ENCODE data around the gene TRAF2.

GRCh38 chr9:136910901-136911245, 24.6 kb downstream of the TRAF2 start:
- TF ChIP-seq, protein P1, sequence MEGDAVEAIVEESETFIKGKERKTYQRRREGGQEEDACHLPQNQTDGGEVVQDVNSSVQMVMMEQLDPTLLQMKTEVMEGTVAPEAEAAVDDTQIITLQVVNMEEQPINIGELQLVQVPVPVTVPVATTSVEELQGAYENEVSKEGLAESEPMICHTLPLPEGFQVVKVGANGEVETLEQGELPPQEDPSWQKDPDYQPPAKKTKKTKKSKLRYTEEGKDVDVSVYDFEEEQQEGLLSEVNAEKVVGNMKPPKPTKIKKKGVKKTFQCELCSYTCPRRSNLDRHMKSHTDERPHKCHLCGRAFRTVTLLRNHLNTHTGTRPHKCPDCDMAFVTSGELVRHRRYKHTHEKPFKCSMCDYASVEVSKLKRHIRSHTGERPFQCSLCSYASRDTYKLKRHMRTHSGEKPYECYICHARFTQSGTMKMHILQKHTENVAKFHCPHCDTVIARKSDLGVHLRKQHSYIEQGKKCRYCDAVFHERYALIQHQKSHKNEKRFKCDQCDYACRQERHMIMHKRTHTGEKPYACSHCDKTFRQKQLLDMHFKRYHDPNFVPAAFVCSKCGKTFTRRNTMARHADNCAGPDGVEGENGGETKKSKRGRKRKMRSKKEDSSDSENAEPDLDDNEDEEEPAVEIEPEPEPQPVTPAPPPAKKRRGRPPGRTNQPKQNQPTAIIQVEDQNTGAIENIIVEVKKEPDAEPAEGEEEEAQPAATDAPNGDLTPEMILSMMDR (IDR thresholded peaks at IDR 0.05; ENCODE audit: low read depth, low read length, missing input control) = no peak
- TF ChIP-seq RAD21 (IDR thresholded peaks at IDR 0.05) (no peak), REST (IDR thresholded peaks at IDR 0.05) (no peak), TAF1 (conservative IDR thresholded peaks at IDR 0.05) (no peak), JUND (IDR thresholded peaks at IDR 0.05) (no peak), HNF4A (conservative IDR thresholded peaks at IDR 0.05) (no peak), YY1 (IDR thresholded peaks at IDR 0.05) (no peak), GABPA (IDR thresholded peaks at IDR 0.05 in 1 of 2, conservative IDR thresholded peaks at IDR 0.05 in 1 of 2) (no peak)
